ENCODE measurements around the gene CKAP2L.

DNA sequence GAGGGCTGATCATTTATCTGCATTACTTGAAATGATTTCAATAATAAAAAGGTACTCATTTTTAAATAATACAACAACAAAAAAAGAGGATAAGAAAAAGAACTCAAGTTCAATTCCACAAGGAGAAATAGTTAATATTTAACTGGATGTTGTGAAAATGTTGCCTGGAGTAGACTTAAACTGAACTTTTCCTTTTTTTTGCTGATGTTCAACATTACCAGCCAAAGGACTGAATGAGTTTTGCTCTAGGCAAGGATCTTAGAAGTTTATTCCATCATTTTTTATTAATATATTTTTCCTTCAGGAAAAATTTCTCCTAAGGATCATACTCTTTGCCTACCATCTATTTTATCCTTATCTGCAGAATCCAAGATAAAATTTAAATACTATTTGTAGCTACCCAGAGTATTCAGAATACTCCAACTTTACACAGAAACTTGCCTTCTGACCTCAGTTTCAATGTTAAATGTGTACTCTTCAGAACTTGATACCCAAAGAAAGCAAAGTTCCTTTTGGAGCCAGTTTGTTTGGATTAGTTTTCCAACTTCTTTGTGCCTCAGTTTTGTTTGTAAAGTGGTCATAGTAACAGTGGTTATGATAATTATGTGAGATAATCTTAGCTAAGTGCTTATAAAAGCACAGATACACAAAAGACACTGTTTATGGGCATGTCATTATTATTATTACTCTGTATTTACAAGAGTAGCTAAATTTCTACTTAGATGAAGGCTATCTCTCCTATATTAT lies 12.8 kb downstream of the CKAP2L start:
- TF ChIP-seq, protein P1, sequence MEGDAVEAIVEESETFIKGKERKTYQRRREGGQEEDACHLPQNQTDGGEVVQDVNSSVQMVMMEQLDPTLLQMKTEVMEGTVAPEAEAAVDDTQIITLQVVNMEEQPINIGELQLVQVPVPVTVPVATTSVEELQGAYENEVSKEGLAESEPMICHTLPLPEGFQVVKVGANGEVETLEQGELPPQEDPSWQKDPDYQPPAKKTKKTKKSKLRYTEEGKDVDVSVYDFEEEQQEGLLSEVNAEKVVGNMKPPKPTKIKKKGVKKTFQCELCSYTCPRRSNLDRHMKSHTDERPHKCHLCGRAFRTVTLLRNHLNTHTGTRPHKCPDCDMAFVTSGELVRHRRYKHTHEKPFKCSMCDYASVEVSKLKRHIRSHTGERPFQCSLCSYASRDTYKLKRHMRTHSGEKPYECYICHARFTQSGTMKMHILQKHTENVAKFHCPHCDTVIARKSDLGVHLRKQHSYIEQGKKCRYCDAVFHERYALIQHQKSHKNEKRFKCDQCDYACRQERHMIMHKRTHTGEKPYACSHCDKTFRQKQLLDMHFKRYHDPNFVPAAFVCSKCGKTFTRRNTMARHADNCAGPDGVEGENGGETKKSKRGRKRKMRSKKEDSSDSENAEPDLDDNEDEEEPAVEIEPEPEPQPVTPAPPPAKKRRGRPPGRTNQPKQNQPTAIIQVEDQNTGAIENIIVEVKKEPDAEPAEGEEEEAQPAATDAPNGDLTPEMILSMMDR (conservative IDR thresholded peaks at IDR 0.05; ENCODE audit: low read depth in 2 of 2): no peak
- TF ChIP-seq POLR2AphosphoS5 (IDR thresholded peaks at IDR 0.05; ENCODE audit: low read depth) (no peak), EZH2 (IDR thresholded peaks at IDR 0.05; ENCODE audit: low read depth, unreplicated experiment) (no peak), CREB1 (CRISPR knock-in tag; IDR thresholded peaks at IDR 0.05; ENCODE audit: low read depth) (no peak), NANOG (IDR thresholded peaks at IDR 0.05; ENCODE audit: borderline replicate concordance) (no peak), EZH2phosphoT487 (IDR thresholded peaks at IDR 0.05; ENCODE audit: unreplicated experiment) (no peak), REST (IDR thresholded peaks at IDR 0.05; ENCODE audit: unreplicated experiment) (no peak), ZNF462 (CRISPR knock-in tag; IDR thresholded peaks at IDR 0.05) (no peak)
- TF ChIP-seq, protein P2, sequence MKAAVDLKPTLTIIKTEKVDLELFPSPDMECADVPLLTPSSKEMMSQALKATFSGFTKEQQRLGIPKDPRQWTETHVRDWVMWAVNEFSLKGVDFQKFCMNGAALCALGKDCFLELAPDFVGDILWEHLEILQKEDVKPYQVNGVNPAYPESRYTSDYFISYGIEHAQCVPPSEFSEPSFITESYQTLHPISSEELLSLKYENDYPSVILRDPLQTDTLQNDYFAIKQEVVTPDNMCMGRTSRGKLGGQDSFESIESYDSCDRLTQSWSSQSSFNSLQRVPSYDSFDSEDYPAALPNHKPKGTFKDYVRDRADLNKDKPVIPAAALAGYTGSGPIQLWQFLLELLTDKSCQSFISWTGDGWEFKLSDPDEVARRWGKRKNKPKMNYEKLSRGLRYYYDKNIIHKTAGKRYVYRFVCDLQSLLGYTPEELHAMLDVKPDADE (IDR thresholded peaks at IDR 0.05): no peak

Data from GM23338 (cell line).